Measurements from ENCODE around the gene GAK.
"Not testable (repeated sequence)": the region's sequence is repeated elsewhere in the genome, so short reads cannot be mapped to it uniquely, and the experiment has no call there.

The GAK gene

GRCh38 chr4:925171-925570, 6.9 kb downstream of the GAK start:
- no peak for DNase-seq

GRCh38 chr4:924107-925096, 7.7 kb downstream of the GAK start:
- DNase-seq: peak; percentile 9

GRCh38 chr4:921830-922331, 10.2 kb downstream of the GAK start:
- no peak for DNase-seq

GRCh38 chr4:919004-919680, 13.0 kb downstream of the GAK start:
- DNase-seq: not testable (repeated sequence)

GRCh38 chr4:918591-918990, 13.5 kb downstream of the GAK start:
- not testable (repeated sequence) for DNase-seq

GRCh38 chr4:917992-918391, 14.1 kb downstream of the GAK start:
- DNase-seq: no peak

- no peak for DNase-seq
Measured at GRCh38 chr4:917466-917865, 14.7 kb downstream of the GAK start.

- no peak for DNase-seq
Measured at GRCh38 chr4:915595-915994, 16.5 kb downstream of the GAK start.

- no peak for DNase-seq
Measured at GRCh38 chr4:915041-915474, 17.1 kb downstream of the GAK start.

GRCh38 chr4:914531-914930, 17.6 kb downstream of the GAK start:
- no peak for DNase-seq

GRCh38 chr4:913280-913618, 18.9 kb downstream of the GAK start:
- DNase-seq: no peak

GRCh38 chr4:912548-913279, 19.4 kb downstream of the GAK start:
- DNase-seq: no peak

- DNase-seq: no peak
Measured at GRCh38 chr4:911871-912490, 20.1 kb downstream of the GAK start.

GRCh38 chr4:911221-911751, 20.8 kb downstream of the GAK start:
- DNase-seq: no peak

- no peak for DNase-seq
Measured at GRCh38 chr4:910366-911091, 21.6 kb downstream of the GAK start.

- no peak for DNase-seq
Measured at GRCh38 chr4:909821-910220, 22.3 kb downstream of the GAK start.

- no peak for DNase-seq
Measured at GRCh38 chr4:909131-909571, 23.0 kb downstream of the GAK start.

GRCh38 chr4:907691-908425, 24.3 kb downstream of the GAK start:
- no peak for DNase-seq

- DNase-seq: no peak
Measured at GRCh38 chr4:907103-907400, 25.1 kb downstream of the GAK start.

GRCh38 chr4:906339-907102, 25.6 kb downstream of the GAK start:
- no peak for DNase-seq
